Endothelial cell (in vitro differentiated cells): ENCODE results near the gene CRTC3. TPM values are rescaled to one million over a fixed set of nuclear protein-coding genes. Genes with fewer than 3 reads are reported as not detected.

Experiments used
- DNase-seq: peaks from one replicate; pipeline ENCODE4 v3.0.0; 2021; ENCODE audit warnings: low spot score
- H3K27ac Mint-ChIP-seq: one replicate; pipeline ENCODE4 v1.8.0; 2021; ENCODE audit warnings: mixed read lengths, inconsistent platforms; ENCODE audit not compliant: unreplicated experiment
- H3K27me3 Mint-ChIP-seq: one replicate; pipeline ENCODE4 v1.8.0; 2021; ENCODE audit warnings: mild to moderate bottlenecking, moderate library complexity, mixed read lengths, inconsistent platforms; ENCODE audit not compliant: unreplicated experiment
- H3K36me3 Mint-ChIP-seq: one replicate; pipeline ENCODE4 v1.8.0; 2021; ENCODE audit warnings: mild to moderate bottlenecking, low read depth, mixed read lengths, inconsistent platforms; ENCODE audit not compliant: unreplicated experiment
- H3K4me1 Mint-ChIP-seq: one replicate; pipeline ENCODE4 v1.8.0; 2021; ENCODE audit warnings: mild to moderate bottlenecking, mixed read lengths, inconsistent platforms; ENCODE audit not compliant: unreplicated experiment
- H3K4me3 Mint-ChIP-seq: one replicate; pipeline ENCODE4 v1.8.0; 2021; ENCODE audit warnings: mild to moderate bottlenecking, mixed read lengths, inconsistent platforms; ENCODE audit not compliant: unreplicated experiment
- H3K9me3 Mint-ChIP-seq: one replicate; pipeline ENCODE4 v1.8.0; 2021; ENCODE audit warnings: mixed read lengths, inconsistent platforms; ENCODE audit not compliant: unreplicated experiment
- total RNA-seq: library from RNA; stranded (reverse); fragmentation: NEBNext Ultra II Directional; extraction: Animal tissue kit (Norgen Biotek cat#: 25700); gene quantifications from one replicate; pipeline ENCODE4 v1.2.1, GENCODE V29; 2021; ENCODE audit not compliant: unreplicated experiment
- TF ChIP-seq, protein P1 (sequence below): fragments of 200-600 bp; sonication (generic); IDR thresholded peaks from one replicate; pipeline ENCODE4 v1.5.0; 2021; ENCODE audit warnings: antibody characterized with exemption; ENCODE audit not compliant: unreplicated experiment

The CRTC3 gene
- total RNA-seq, 1 donor from 2014 or later = 27.1 TPM

DNA sequence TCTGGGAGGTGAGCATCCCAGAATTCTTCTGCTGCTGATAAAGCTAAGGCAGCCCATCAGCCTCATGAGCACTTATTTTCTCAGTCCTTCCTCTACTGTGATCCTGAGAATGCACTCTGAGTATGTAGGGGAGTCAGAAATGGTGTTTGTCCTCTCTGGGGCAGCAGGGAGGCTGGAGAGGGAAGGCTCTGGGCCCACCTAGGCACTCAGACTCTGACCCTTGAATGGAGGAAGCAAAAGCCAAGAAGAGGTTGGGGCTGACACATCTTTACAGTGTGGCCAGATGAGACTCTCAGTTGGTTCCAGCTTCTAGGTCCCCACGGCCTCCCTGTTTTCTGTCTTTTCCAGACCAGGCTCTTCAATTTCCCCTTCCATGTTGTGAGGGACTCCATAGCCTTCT lies 151.3 kb downstream of the CRTC3 start:
- TF ChIP-seq, protein P1, sequence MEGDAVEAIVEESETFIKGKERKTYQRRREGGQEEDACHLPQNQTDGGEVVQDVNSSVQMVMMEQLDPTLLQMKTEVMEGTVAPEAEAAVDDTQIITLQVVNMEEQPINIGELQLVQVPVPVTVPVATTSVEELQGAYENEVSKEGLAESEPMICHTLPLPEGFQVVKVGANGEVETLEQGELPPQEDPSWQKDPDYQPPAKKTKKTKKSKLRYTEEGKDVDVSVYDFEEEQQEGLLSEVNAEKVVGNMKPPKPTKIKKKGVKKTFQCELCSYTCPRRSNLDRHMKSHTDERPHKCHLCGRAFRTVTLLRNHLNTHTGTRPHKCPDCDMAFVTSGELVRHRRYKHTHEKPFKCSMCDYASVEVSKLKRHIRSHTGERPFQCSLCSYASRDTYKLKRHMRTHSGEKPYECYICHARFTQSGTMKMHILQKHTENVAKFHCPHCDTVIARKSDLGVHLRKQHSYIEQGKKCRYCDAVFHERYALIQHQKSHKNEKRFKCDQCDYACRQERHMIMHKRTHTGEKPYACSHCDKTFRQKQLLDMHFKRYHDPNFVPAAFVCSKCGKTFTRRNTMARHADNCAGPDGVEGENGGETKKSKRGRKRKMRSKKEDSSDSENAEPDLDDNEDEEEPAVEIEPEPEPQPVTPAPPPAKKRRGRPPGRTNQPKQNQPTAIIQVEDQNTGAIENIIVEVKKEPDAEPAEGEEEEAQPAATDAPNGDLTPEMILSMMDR = no peak
- Mint-ChIP-seq H3K9me3 (no peaks in the 10 kb centered on the region), H3K27ac (no peak overlapping the region), H3K36me3 (no peaks in the 10 kb centered on the region), H3K4me1 (peaks cover 5% of the 10 kb centered on the region), H3K27me3 (peaks cover 7% of the 10 kb centered on the region), H3K4me3 (no peak overlapping the region)
- DNase-seq = no peak

DNA sequence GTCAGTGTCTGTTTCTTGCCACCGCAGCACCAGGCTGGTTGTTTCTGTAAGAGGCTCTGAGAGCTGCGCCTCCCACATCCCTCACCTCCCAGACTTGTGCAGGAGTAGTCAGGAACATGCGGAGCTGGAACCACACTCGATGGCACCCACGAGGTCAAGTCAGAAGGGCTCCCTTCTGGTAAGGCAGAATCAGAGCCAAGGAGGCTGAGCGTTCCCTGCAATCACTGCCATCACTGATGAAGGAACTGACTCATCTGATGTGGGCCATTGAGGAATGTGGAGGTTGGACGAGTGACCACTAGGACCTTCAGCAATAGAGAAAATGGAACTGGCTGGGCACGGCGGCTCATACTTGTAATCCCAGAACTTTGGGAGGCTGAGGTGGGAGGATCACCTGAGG lies 151.8 kb downstream of the CRTC3 start:
- peaks cover 5% of the 10 kb centered on the region for H3K4me1 Mint-ChIP-seq
- peaks cover 7% of the 10 kb centered on the region for H3K27me3 Mint-ChIP-seq
- no peak for DNase-seq
- no peaks in the 10 kb centered on the region for H3K9me3 Mint-ChIP-seq
- TF ChIP-seq, protein P1 = no peak
- no peak overlapping the region for H3K4me3 Mint-ChIP-seq
- H3K27ac Mint-ChIP-seq = no peak overlapping the region
- no peaks in the 10 kb centered on the region for H3K36me3 Mint-ChIP-seq

DNA sequence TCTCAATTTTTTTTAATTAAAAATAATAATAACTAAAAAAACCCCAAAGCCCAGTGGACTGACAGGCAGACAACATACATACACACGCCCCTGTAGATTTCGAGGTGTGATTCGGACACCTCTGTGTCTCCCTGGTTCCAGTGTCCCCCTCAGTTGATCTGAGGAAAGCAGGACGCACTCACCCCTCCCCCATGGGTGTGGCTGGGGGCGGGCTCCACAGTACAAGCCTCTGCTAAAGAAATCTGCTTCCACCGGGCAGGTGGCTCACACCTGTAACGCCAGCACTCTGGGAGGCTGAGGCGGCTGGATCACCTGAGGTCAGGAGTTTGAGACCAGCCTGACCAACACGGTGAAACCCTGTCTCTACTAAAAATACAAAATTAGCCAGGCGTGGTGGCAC lies 153.6 kb downstream of the CRTC3 start:
- no peak overlapping the region for H3K4me3 Mint-ChIP-seq
- DNase-seq = no peak
- H3K27ac Mint-ChIP-seq = no peak overlapping the region
- H3K9me3 Mint-ChIP-seq = no peaks in the 10 kb centered on the region
- TF ChIP-seq, protein P1 = no peak
- peaks cover 7% of the 10 kb centered on the region for H3K27me3 Mint-ChIP-seq
- H3K4me1 Mint-ChIP-seq = peaks cover under 1% of the 10 kb centered on the region
- no peaks in the 10 kb centered on the region for H3K36me3 Mint-ChIP-seq

DNA sequence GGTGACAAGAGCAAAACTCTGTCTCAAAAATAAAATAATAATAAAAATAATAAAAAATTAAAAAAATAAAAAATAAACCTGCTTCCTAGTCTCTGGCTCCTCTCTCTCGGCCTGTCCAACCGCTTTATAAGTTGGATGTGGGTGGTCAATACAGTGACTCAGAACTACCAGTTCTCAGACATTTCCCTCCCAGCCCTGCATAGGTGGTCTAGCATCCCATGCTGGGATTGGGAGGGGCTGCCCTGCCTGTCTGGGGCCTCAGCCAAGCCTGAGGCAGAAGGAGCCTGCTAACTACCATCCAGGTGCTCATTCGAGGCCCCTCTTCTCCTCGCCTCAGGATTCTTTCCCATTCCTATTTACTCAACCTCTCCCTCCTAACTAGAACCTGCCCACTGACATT lies 154.2 kb downstream of the CRTC3 start:
- no peaks in the 10 kb centered on the region for H3K4me1 Mint-ChIP-seq
- H3K36me3 Mint-ChIP-seq = no peaks in the 10 kb centered on the region
- no peak for DNase-seq
- no peak overlapping the region for H3K4me3 Mint-ChIP-seq
- no peaks in the 10 kb centered on the region for H3K9me3 Mint-ChIP-seq
- TF ChIP-seq, protein P1 = no peak
- H3K27me3 Mint-ChIP-seq = peaks cover 7% of the 10 kb centered on the region
- H3K27ac Mint-ChIP-seq = no peak overlapping the region

DNA sequence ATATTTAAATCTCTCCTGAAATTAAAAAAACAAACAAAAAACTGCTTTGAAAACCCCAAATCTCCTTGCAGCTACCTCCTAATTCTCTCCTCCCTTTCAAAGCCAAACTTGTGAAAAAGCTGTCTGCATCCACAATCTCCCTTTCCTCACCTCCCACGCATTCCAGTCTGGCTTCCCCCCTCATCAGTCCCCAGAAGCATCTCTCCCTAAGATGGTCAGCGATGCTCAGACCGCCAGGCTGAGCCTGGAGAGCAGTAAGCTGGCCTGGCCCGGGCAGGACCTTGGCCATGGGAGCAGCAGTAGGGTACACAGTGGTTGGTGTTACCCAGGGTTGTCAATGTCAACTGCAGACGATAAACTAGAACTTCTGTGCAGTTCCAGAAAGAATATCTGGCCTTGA lies 154.6 kb downstream of the CRTC3 start:
- Mint-ChIP-seq H3K4me1 (no peaks in the 10 kb centered on the region), H3K9me3 (no peaks in the 10 kb centered on the region)

More for the DNA sequence above, 154.6 kb downstream of the CRTC3 start:
- no peak overlapping the region for H3K4me3 Mint-ChIP-seq
- peaks cover 7% of the 10 kb centered on the region for H3K27me3 Mint-ChIP-seq
- H3K27ac Mint-ChIP-seq = no peak overlapping the region
- TF ChIP-seq, protein P1 = no peak
- no peaks in the 10 kb centered on the region for H3K36me3 Mint-ChIP-seq
- no peak for DNase-seq
